Fibroblast of mammary gland (primary cell): Measurements from ENCODE around the gene GFAP.
A peak's percentile ranks its signal among the peaks of the same experiment; 100 is the strongest.

Experiments used
- DNase-seq: peaks from one replicate; pipeline ENCODE4 v3.0.0-alpha.2; 2010; ENCODE audit warnings: low read depth
- H3K4me3 ChIP-seq: 2 replicates; pipeline ENCODE4 v1.5.1; 2011; ENCODE audit warnings: low read depth, mild to moderate bottlenecking, low read length, moderate library complexity; ENCODE audit not compliant: control insufficient read depth
- TF ChIP-seq, protein P1 (sequence below): conservative IDR thresholded peaks from 2 replicates; pipeline ENCODE4 v1.5.1; 2011; ENCODE audit warnings: low read depth, low read length, inconsistent platforms; ENCODE audit not compliant: control insufficient read depth, insufficient read depth

GFAP gene

DNA sequence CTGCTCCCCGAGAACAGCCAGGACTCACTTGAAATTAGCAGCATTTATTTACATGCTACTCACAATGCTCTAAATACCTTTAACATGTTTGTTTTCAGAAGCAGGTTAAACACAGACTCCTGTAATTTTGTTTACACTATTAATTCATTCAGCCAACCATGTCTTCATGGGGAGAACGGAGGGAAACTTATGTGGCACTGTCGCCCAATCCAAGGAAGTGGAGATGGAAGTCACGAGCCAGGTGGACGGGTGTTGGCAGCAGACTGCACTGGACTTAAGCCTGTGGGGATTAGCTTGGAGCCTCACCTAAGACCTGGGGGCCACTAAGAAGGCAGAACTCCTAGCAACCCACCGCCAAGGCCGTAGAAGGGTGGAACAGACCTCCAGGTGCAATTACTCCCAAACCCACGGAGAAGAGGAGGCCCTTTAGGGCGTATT is 8.8 kb upstream of the GFAP start:
- no peak overlapping the region for H3K4me3 ChIP-seq
- DNase-seq, result no peak
- TF ChIP-seq, protein P1, sequence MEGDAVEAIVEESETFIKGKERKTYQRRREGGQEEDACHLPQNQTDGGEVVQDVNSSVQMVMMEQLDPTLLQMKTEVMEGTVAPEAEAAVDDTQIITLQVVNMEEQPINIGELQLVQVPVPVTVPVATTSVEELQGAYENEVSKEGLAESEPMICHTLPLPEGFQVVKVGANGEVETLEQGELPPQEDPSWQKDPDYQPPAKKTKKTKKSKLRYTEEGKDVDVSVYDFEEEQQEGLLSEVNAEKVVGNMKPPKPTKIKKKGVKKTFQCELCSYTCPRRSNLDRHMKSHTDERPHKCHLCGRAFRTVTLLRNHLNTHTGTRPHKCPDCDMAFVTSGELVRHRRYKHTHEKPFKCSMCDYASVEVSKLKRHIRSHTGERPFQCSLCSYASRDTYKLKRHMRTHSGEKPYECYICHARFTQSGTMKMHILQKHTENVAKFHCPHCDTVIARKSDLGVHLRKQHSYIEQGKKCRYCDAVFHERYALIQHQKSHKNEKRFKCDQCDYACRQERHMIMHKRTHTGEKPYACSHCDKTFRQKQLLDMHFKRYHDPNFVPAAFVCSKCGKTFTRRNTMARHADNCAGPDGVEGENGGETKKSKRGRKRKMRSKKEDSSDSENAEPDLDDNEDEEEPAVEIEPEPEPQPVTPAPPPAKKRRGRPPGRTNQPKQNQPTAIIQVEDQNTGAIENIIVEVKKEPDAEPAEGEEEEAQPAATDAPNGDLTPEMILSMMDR, result no peak

DNA sequence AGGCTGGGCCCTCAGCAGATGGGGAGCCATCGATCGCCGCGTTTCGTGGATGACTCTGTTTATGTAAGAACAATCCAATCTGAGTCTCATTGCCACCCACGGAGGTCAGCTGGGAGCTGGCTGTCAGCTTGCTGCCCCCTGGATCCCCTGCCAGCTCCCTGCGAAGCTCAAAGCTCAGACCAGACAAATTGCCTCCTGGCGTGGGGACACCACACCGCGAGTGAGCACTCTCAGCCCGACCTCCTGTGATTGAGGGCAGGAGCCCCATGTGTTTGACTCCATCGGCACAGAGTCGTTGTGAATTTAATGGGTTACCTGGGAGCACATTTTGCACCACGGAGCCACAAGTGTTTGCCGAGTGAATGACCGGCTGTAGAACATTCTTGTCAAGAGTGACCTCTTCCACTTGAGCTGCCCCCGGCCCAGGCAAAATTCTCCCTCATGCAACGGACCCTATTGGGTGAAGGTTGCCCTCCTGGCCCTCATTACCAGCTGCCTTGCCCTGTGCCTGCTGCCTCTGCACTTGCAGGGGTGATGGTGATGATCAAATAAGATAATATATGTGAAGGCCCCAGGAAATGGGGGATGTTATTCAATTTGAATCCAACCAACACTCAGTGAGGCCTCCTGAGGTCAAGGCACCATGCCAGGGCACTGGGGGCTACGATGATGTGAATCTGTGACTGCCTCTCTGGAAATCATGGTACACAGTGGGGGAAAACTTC is 7.6 kb upstream of the GFAP start:
- no peak for DNase-seq
- TF ChIP-seq, protein P1, result no peak

DNA sequence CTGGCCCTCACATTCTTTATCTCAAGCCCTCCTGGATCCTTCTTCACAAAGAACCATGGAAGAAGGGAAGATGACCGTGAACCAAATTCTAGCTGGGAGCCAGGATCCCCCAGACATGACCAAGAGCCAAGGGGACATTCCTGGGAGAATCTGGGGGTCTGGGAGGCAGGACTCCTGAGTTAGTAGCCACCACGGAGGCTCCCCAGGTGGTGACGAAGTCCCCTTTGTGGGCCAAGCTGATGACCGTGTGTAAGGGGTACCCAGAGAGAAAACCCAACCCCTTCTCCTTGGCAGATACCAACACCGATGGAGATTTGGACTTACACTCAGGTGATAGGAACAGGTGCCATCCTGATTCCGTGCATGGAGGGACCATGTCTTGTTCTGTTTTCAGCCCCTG is 6.8 kb upstream of the GFAP start:
- no peak for DNase-seq
- H3K4me3 ChIP-seq, result no peak overlapping the region
- TF ChIP-seq, protein P1, result no peak

More for the DNA sequence above, 7.6 kb upstream of the GFAP start:
- no peak overlapping the region for H3K4me3 ChIP-seq

DNA sequence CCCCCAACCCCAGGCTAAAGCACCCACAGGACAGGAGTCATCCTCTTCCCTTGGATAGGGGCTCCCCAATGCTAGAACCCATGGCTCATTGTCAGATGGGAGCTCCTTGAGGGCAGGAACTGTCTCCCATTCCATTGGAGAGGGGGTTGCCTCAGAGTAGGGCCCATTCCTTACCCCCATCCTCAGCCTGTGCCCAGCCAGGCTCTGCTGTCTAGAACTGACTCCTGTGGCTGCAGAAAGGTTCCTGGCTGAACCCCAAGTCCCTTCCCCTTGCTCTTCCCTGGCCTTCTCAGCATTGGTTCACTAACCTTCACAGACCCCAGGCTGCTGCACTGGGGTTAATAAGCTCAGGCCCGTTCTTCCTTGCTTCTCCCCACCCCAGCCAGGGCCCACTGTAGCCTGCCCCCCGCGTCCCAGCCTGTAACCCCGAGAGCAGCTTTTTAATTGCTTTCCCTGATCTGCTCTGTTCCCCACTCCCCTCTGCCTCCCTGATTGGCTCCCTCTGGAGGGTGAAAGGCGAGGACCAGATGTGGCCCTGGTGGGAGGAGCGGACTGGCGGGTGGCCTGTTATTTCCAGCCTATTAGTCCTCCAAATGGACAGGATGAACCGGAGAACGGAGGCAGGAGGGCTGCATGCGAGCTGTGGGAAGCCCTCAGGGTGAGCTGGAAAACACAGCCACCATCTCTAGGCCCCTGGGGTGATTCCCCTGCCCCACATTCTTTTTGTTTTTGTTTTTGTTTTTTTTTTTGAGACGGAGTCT is 6.0 kb upstream of the GFAP start:
- H3K4me3 ChIP-seq, result no peak overlapping the region
- DNase-seq, result peak; percentile 20
- TF ChIP-seq, protein P1, result no peak

DNA sequence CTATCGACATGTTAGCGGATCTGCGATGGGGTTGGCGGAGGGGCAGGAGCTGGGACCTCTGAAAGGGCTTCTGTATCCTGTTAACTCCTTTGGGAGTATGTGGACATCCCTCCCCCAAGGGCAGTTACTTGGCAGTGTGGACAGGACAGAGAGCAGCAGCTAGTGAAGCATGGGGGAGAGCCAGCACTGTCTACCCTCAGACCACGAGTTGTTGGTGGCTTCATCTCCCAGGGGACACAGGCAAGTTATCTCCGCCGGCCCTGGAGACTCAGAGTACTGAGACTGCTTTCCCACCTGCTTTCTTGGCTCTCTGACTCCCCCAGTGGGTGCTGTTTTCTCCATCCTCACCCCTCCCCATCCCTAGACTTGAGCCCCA is 5.3 kb upstream of the GFAP start:
- H3K4me3 ChIP-seq, result no peak overlapping the region
- DNase-seq, result no peak
- TF ChIP-seq, protein P1, result no peak

DNA sequence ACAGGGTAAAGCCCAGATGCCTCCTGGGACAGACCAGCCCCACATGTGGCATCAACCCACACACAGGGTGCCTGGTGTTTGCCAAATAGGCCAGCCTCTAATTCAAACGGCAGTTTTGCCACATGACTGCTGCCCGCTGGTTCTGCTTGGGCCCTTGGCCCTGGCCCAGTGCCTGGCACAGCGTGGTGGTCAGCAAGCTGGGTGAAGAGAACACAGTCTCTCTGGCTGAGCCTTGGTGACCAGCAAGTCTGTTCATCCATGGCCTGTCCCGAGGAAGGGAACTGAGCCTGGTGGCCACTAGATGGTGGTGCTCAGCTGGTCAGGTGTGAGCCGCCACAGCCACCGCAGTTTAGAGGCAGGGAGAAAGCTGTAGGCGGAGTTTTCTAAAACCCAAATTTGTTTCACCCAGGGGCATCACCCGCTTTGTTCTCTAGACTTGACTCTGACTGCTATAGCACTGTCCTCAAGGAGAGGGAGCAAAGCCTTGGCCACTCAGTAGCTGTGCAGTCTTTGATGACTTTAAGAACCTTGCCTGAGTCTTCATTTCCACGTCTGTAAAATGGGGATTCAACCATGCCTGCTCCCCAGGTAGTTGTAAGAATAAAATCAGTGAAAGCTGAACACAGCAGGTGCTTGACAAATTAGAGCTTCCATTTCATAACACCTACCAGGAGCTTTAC is 4.7 kb upstream of the GFAP start:
- no peak overlapping the region for H3K4me3 ChIP-seq
- peak; percentile 79 for DNase-seq
- TF ChIP-seq, protein P1, result peak; percentile 82
